IMR-90 (cell line): ENCODE results near the gene TAF6L. TPM values are rescaled to one million over a fixed set of nuclear protein-coding genes. Genes with fewer than 3 reads are reported as not detected.

Experiments used
- ATAC-seq: fragments of 200-7000 bp; cut with Tn5 transposase; 2 replicates; pipeline ENCODE4 v1.9.1; 2020; ENCODE audit warnings: low read depth, mild to moderate bottlenecking, moderate library complexity
- BruUV-seq: library from RNA; stranded (reverse); fragments of 400-500 nt; replicated peaks from 2 replicates; lab custom pipeline; 2021; lab: Mats Ljungman, UMichigan
- CTCF ChIA-PET: fragments of 300-600 bp; formaldehyde crosslinking; extraction: SDS; loops from one replicate; lab custom pipeline; 2021; ENCODE audit warnings: antibody characterized with exemption; lab: Yijun Ruan, JAX
- POLR2A ChIA-PET: fragments of 300-600 bp; sonication (Branson Sonifier 250); formaldehyde crosslinking; loops from one replicate; lab custom pipeline; 2022; ENCODE audit warnings: antibody characterized with exemption; ENCODE audit not compliant: unreplicated experiment; lab: Charles Lee
- DNase-seq: peaks from one replicate; pipeline ENCODE4 v3.0.0; 2013
- H2AFZ ChIP-seq: replicated peaks from 2 replicates; pipeline ENCODE3; 2013; ENCODE audit warnings: low read length, mild to moderate bottlenecking; ENCODE audit not compliant: poor library complexity
- H2AK5ac ChIP-seq: 2 replicates; pipeline ENCODE4 v1.6.1; 2013; ENCODE audit warnings: low read depth, low read length, inconsistent platforms
- H2AK9ac ChIP-seq: replicated peaks from 2 replicates; pipeline ENCODE3; 2013; ENCODE audit warnings: mild to moderate bottlenecking, low read depth, low read length, moderate library complexity; ENCODE audit not compliant: poor library complexity
- H2BK120ac ChIP-seq: 2 replicates; pipeline ENCODE4 v1.6.1; 2013; ENCODE audit warnings: low read depth, low read length, inconsistent platforms
- H2BK15ac ChIP-seq: 3 replicates; pipeline ENCODE4 v1.6.1; 2013; ENCODE audit warnings: low read depth, low read length, inconsistent platforms
- H2BK20ac ChIP-seq: 2 replicates; pipeline ENCODE4 v1.6.1; 2013; ENCODE audit warnings: low read depth, mild to moderate bottlenecking, inconsistent platforms, low read length, moderate library complexity
- H2BK5ac ChIP-seq: 2 replicates; pipeline ENCODE4 v1.6.1; 2013; ENCODE audit warnings: mild to moderate bottlenecking, low read depth, low read length, inconsistent platforms; ENCODE audit not compliant: poor library complexity, severe bottlenecking
- H3K14ac ChIP-seq: replicated peaks from 2 replicates; pipeline ENCODE4 v1.6.1; 2013; ENCODE audit warnings: low read depth, low read length, inconsistent platforms
- H3K18ac ChIP-seq: 2 replicates; pipeline ENCODE4 v1.6.1; 2013; ENCODE audit warnings: low read depth, low read length, control low read depth
- H3K23ac ChIP-seq: 2 replicates; pipeline ENCODE4 v1.6.1; 2013; ENCODE audit warnings: low read depth, low read length, inconsistent platforms
- H3K27ac ChIP-seq: 2 replicates; pipeline ENCODE4 v1.5.1; 2013; ENCODE audit warnings: mild to moderate bottlenecking, control low read depth, low read length; ENCODE audit not compliant: insufficient read depth
- H3K27me3 ChIP-seq: 2 replicates; pipeline ENCODE4 v1.6.1; 2013; ENCODE audit warnings: low read length; ENCODE audit not compliant: control insufficient read depth, insufficient read depth
- H3K36me3 ChIP-seq: 2 replicates; pipeline ENCODE4 v1.6.1; 2013; ENCODE audit warnings: low read length, mixed read lengths; ENCODE audit not compliant: control insufficient read depth, insufficient read depth
- H3K4ac ChIP-seq: 2 replicates; pipeline ENCODE4 v1.6.1; 2013; ENCODE audit warnings: low read depth, low read length, inconsistent platforms
- H3K4me1 ChIP-seq: 2 replicates; pipeline ENCODE4 v1.6.1; 2013; ENCODE audit warnings: low read length, mixed read lengths; ENCODE audit not compliant: control insufficient read depth, insufficient read depth
- H3K4me2 ChIP-seq: 2 replicates; pipeline ENCODE4 v1.6.1; 2013; ENCODE audit warnings: low read depth, mild to moderate bottlenecking, control low read depth, low read length, moderate library complexity
- H3K4me3 ChIP-seq: 2 replicates; pipeline ENCODE4 v1.5.1; 2013; ENCODE audit warnings: low read depth, mild to moderate bottlenecking, control low read depth, low read length, moderate library complexity; ENCODE audit not compliant: insufficient read depth
- H3K56ac ChIP-seq: 2 replicates; pipeline ENCODE4 v1.6.1; 2013; ENCODE audit warnings: low read length, inconsistent platforms; ENCODE audit not compliant: insufficient read depth; ENCODE audit errors: extremely low read depth
- H3K79me1 ChIP-seq, 2 experiments: 2 replicates each; pipeline ENCODE4 v1.6.1; 2013; ENCODE audit warnings: low read length in 2 of 2, inconsistent platforms in 1 of 2, low read depth in 1 of 2
- H3K9ac ChIP-seq: 2 replicates; pipeline ENCODE4 v1.6.1; 2013; ENCODE audit warnings: low read depth, low read length, control low read depth
- H3K9me1 ChIP-seq: 2 replicates; pipeline ENCODE4 v1.6.1; 2013; ENCODE audit warnings: low read length, inconsistent platforms; ENCODE audit not compliant: insufficient read depth
- H3K9me3 ChIP-seq: 2 replicates; pipeline ENCODE4 v1.6.1; 2013; ENCODE audit warnings: low read length; ENCODE audit not compliant: control insufficient read depth, insufficient read depth
- H4K20me1 ChIP-seq: 2 replicates; pipeline ENCODE4 v1.6.1; 2013; ENCODE audit warnings: low read length, inconsistent platforms; ENCODE audit not compliant: insufficient read depth
- H4K5ac ChIP-seq: 2 replicates; pipeline ENCODE4 v1.6.1; 2013; ENCODE audit warnings: mild to moderate bottlenecking, low read depth, low read length, control low read depth
- H4K8ac ChIP-seq, 2 experiments: 2 replicates each; pipeline ENCODE4 v1.6.1; 2013; ENCODE audit warnings: low read depth in 2 of 2, low read length in 2 of 2, control low read depth in 1 of 2, inconsistent platforms in 1 of 2
- H4K91ac ChIP-seq: 2 replicates; pipeline ENCODE4 v1.6.1; 2013; ENCODE audit warnings: low read depth, low read length, inconsistent platforms; ENCODE audit not compliant: insufficient read depth
- CEBPB ChIP-seq: IDR thresholded peaks from 2 replicates; pipeline ENCODE4 v1.6.1; 2012; ENCODE audit warnings: low read depth, low read length, improper control_type of control experiment
- CHD1 ChIP-seq: IDR thresholded peaks from 2 replicates; pipeline ENCODE4 v1.6.1; 2012; ENCODE audit warnings: low read depth, low read length, improper control_type of control experiment
- MAZ ChIP-seq: IDR thresholded peaks from 2 replicates; pipeline ENCODE4 v1.6.1; 2012; ENCODE audit warnings: low read depth, mild to moderate bottlenecking, low read length, improper control_type of control experiment, moderate library complexity, borderline replicate concordance
- NFE2L2 ChIP-seq: fragments of 150-350 bp; IDR thresholded peaks from 2 replicates; pipeline ENCODE4 v1.6.1; 2016; ENCODE audit warnings: low read depth, mild to moderate bottlenecking, low read length
- RFX5 ChIP-seq: IDR thresholded peaks from 2 replicates; pipeline ENCODE4 v1.8.0; 2012; ENCODE audit warnings: low read depth, mild to moderate bottlenecking, low read length, moderate library complexity
- SMC3 ChIP-seq: fragments of 150-350 bp; IDR thresholded peaks from 2 replicates; pipeline ENCODE4 v1.6.1; 2016; ENCODE audit warnings: low read depth, mild to moderate bottlenecking, antibody characterized with exemption, low read length, moderate library complexity
- WGBS, 2 experiments: methylation state at CpG; one replicate each; pipeline versions ENCODE4 v1.1.5 to v1.1.7; 2013; ENCODE audit warnings: missing lambda C conversion rate in 2 of 2; ENCODE audit not compliant: insufficient read length in 1 of 2; ENCODE audit errors: extremely low coverage in 2 of 2; 5-methylcytosine and 5-hydroxymethylcytosine counted together
- dilution Hi-C: fragments of 300-500 bp; cut with HindIII; formaldehyde crosslinking; loops from one replicate; pipeline ENCODE4 v1.14.3; 2018; ENCODE audit warnings: low sequenced_read_pairs; ENCODE audit not compliant: unreplicated experiment
- in situ Hi-C: fragments of 300-500 bp; cut with MboI; formaldehyde crosslinking; loops from 3 replicates; pipeline ENCODE4 v1.14.3; 2019; ENCODE audit warnings: low sequenced_read_pairs, inconsistent platforms, mixed read lengths
- intact Hi-C: fragments of 100-400 bp; cut with micrococcal nuclease; formaldehyde crosslinking; loops from 2 replicates; pipeline ENCODE4 v1.10.0; 2022
- polyA plus RNA-seq, 3 experiments: library from polyadenylated mRNA; depleted of rRNA; stranded (reverse); fragments of >200 nt; gene quantifications; 2 replicates each; pipeline ENCODE4 v1.2.3, GENCODE V29; 2012; ENCODE audit warnings: low replicate concordance in 1 of 3
- total RNA-seq: library from RNA; depleted of rRNA; stranded (reverse); fragments of >200 nt; gene quantifications from 2 replicates; pipeline ENCODE4 v1.2.3, GENCODE V29; 2012

The TAF6L gene
- total and polyA plus RNA-seq, 2 of the 4 experiments (the other 2 are of a cell fraction) = 9.5 to 13.5 TPM

GRCh38 chr11:62752994-62753735, 18.0 kb upstream of the TAF6L start:
- DNase-seq (no peak), ATAC-seq (no peak)
- Histone ChIP-seq H4K8ac (peak overlapping the region; percentile 70 to 100), H3K4ac (peak overlapping the region; percentile 28), H3K27me3 (no peaks in the 10 kb centered on the region), H3K14ac (no peak overlapping the region), H4K91ac (0 out of 2 replicates have a peak overlapping the region, but pooled peaks have one; percentile 22), H2AK9ac (peak overlapping the region; percentile 79), H3K4me2 (peak overlapping the region; percentile 35), H3K27ac (no peak overlapping the region), H2BK120ac (no peak overlapping the region), H3K79me1 (peaks cover 20 to 41% of the 10 kb centered on the region in 2 experiments), H3K9ac (no peak overlapping the region), H3K9me3 (no peaks in the 10 kb centered on the region), H2AFZ (peak overlapping the region; percentile 75), H2AK5ac (peak overlapping the region; percentile 27; the same call in 1 of the 2 replicates), H3K56ac (no peak overlapping the region), H2BK20ac (no peak overlapping the region), H3K18ac (no peak overlapping the region), H3K4me1 (no peaks in the 10 kb centered on the region), H3K23ac (no peak overlapping the region), H3K36me3 (peaks cover 13% of the 10 kb centered on the region), H2BK5ac (no peak overlapping the region), H2BK15ac (no peak overlapping the region), H4K20me1 (no peaks in the 10 kb centered on the region), H4K5ac (peak overlapping the region; percentile 35; the same call in 1 of the 2 replicates), H3K4me3 (peak overlapping the region; percentile 53), H3K9me1 (peaks cover 3% of the 10 kb centered on the region; the same call in 1 of the 2 replicates)
- ChIA-PET POLR2A (interaction anchor here (0.6 to 1.5 kb wide), 7 partner anchors 8 to 102 kb away, joined by 3 to 8 read pairs (median 5); partner anchors contain the start of genes HNRNPUL2 and TAF6L), CTCF (interaction anchor here (0.5 to 1.5 kb wide), 2 partner anchors 12 to 33 kb away, joined by 4 read pairs; partner anchors contain the start of gene TMEM179B)
- 85% methylated on average over 5 of the region's 15 CpGs; no CpG with 5 or more reads in 1 of the 2 experiments for WGBS, 2 experiments
- TF ChIP-seq SMC3 = no peak
- TF ChIP-seq CEBPB = no peak
- no peak for TF ChIP-seq CHD1
- no peak for TF ChIP-seq NFE2L2
- no peak for TF ChIP-seq MAZ
- no peak for TF ChIP-seq RFX5
- BruUV-seq = TSS peak; percentile 69
- dilution Hi-C loops (no loop called here), in situ Hi-C loops (no loop called here), intact Hi-C loops (no loop called here)
